HUES64 (cell line): ENCODE measurements around the gene GRAMD1A. TPM values are rescaled to one million over a fixed set of nuclear protein-coding genes. Genes with fewer than 3 reads are reported as not detected.
A peak's percentile ranks its signal among the peaks of the same experiment; 100 is the strongest.

ENCODE experiments used
- H3K27ac ChIP-seq: 2 replicates; pipeline ENCODE4 v1.7.0; 2013; ENCODE audit warnings: low read depth, low read length, inconsistent platforms
- H3K27me3 ChIP-seq: 2 replicates; pipeline ENCODE4 v1.6.1; 2013; ENCODE audit warnings: mild to moderate bottlenecking, low read length; ENCODE audit not compliant: insufficient read depth
- H3K36me3 ChIP-seq: 2 replicates; pipeline ENCODE4 v1.6.1; 2013; ENCODE audit warnings: mild to moderate bottlenecking, low read length; ENCODE audit not compliant: insufficient read depth
- H3K4me1 ChIP-seq: 2 replicates; pipeline ENCODE4 v1.6.1; 2013; ENCODE audit warnings: mild to moderate bottlenecking, low read length, moderate library complexity; ENCODE audit not compliant: insufficient read depth
- H3K4me3 ChIP-seq: 2 replicates; pipeline ENCODE4 v1.5.1; 2013; ENCODE audit warnings: mild to moderate bottlenecking, low read length, moderate library complexity
- H3K9ac ChIP-seq: 2 replicates; pipeline ENCODE4 v1.6.1; 2013; ENCODE audit warnings: mild to moderate bottlenecking, low read depth, low read length
- H3K9me3 ChIP-seq: 2 replicates; pipeline ENCODE4 v1.6.1; 2013; ENCODE audit warnings: low read depth, low read length; ENCODE audit not compliant: insufficient read depth
- WGBS: fragments of 150-250, 120-280 bp; methylation state at CpG from one replicate; pipeline ENCODE4 v1.1.7; 2013; ENCODE audit warnings: missing lambda C conversion rate; 5-methylcytosine and 5-hydroxymethylcytosine counted together
- polyA plus RNA-seq, 2 experiments: library from polyadenylated mRNA; stranded (reverse); fragments of 50-300 nt; gene quantifications; one replicate each; pipeline ENCODE4 v1.2.3, GENCODE V29; 2013

The GRAMD1A gene
- polyA plus RNA-seq (2013, experiment 1 of 2): 86.1 TPM
- 110 TPM for polyA plus RNA-seq (2013, experiment 2 of 2)

GRCh38 chr19:34999498-35000337 lies at the start of gene GRAMD1A:
GRAMD1A (plus strand) TSS chr19:35000323; CDS start chr19:35000479, 156 bp downstream.
- Histone ChIP-seq H3K4me1 (peaks cover 42% of the 10 kb centered on the region), H3K9ac (peak within 1 kb of the TSS; percentile 85), H3K36me3 (peaks cover 19% of the 10 kb centered on the region), H3K27me3 (no peaks in the 10 kb centered on the region), H3K4me3 (peak within 1 kb of the TSS; percentile 84), H3K9me3 (no peaks in the 10 kb centered on the region), H3K27ac (peak within 1 kb of the TSS; percentile 97)
- 1% methylated on average over 41 of the region's 45 CpGs for WGBS

- Histone ChIP-seq H3K36me3 (peaks cover 25% of the 10 kb centered on the region), H3K27ac (no peak overlapping the region), H3K4me1 (no peaks in the 10 kb centered on the region), H3K9me3 (peaks cover 47% of the 10 kb centered on the region), H3K4me3 (no peak overlapping the region), H3K27me3 (no peaks in the 10 kb centered on the region), H3K9ac (no peak overlapping the region)
These were observed 47.0 kb upstream of the GRAMD1A start for GRCh38 chr19:34953092-34953491.

GRCh38 chr19:34957830-34958751 lies 42.0 kb upstream of the GRAMD1A start:
- Histone ChIP-seq H3K9ac (no peak overlapping the region), H3K27me3 (peaks cover 4% of the 10 kb centered on the region), H3K4me3 (peak overlapping the region; percentile 23; the same call in 1 of the 2 replicates), H3K27ac (no peak overlapping the region), H3K36me3 (peaks cover 48% of the 10 kb centered on the region), H3K4me1 (no peaks in the 10 kb centered on the region), H3K9me3 (peaks cover 58% of the 10 kb centered on the region)
- 94% methylated on average over 22 of the region's 22 CpGs for WGBS

- peaks cover 48% of the 10 kb centered on the region for H3K9me3 ChIP-seq
- H3K27me3 ChIP-seq: peaks cover 9% of the 10 kb centered on the region
- WGBS: 89% methylated on average over 7 of the region's 7 CpGs
- H3K27ac ChIP-seq: no peak overlapping the region
- H3K4me1 ChIP-seq: no peaks in the 10 kb centered on the region
- no peak overlapping the region for H3K4me3 ChIP-seq
- H3K36me3 ChIP-seq: peaks cover 48% of the 10 kb centered on the region
- no peak overlapping the region for H3K9ac ChIP-seq
These were observed 41.1 kb upstream of the GRAMD1A start for GRCh38 chr19:34959021-34959420.

- H3K4me1 ChIP-seq: no peaks in the 10 kb centered on the region
- 97% methylated on average over 8 of the region's 8 CpGs for WGBS
- H3K4me3 ChIP-seq: no peak overlapping the region
- no peak overlapping the region for H3K9ac ChIP-seq
- peaks cover 12% of the 10 kb centered on the region for H3K27me3 ChIP-seq
- H3K36me3 ChIP-seq: peaks cover 48% of the 10 kb centered on the region
- H3K27ac ChIP-seq: no peak overlapping the region
- H3K9me3 ChIP-seq: peaks cover 44% of the 10 kb centered on the region
These were observed 39.9 kb upstream of the GRAMD1A start for GRCh38 chr19:34960103-34960805.

GRCh38 chr19:34960940-34961679 lies 39.0 kb upstream of the GRAMD1A start:
- 95% methylated on average over 12 of the region's 12 CpGs for WGBS
- no peaks in the 10 kb centered on the region for H3K4me1 ChIP-seq
- H3K9ac ChIP-seq: no peak overlapping the region
- no peak overlapping the region for H3K4me3 ChIP-seq
- H3K27ac ChIP-seq: no peak overlapping the region
- peaks cover 12% of the 10 kb centered on the region for H3K27me3 ChIP-seq
- peaks cover 42% of the 10 kb centered on the region for H3K36me3 ChIP-seq
- peaks cover 41% of the 10 kb centered on the region for H3K9me3 ChIP-seq

GRCh38 chr19:34961775-34962686 lies 38.1 kb upstream of the GRAMD1A start:
- peaks cover 34% of the 10 kb centered on the region for H3K9me3 ChIP-seq
- 96% methylated on average over 5 of the region's 5 CpGs for WGBS
- no peak overlapping the region for H3K9ac ChIP-seq
- 0 out of 2 replicates have a peak overlapping the region, but pooled peaks have one; percentile 69 for H3K4me3 ChIP-seq
- H3K36me3 ChIP-seq: peaks cover 33% of the 10 kb centered on the region
- no peak overlapping the region for H3K27ac ChIP-seq
- H3K4me1 ChIP-seq: no peaks in the 10 kb centered on the region
- H3K27me3 ChIP-seq: peaks cover 12% of the 10 kb centered on the region

- WGBS: 45% methylated on average over 14 of the region's 14 CpGs
- H3K4me1 ChIP-seq: no peaks in the 10 kb centered on the region
- H3K9me3 ChIP-seq: peaks cover 33% of the 10 kb centered on the region
- peak overlapping the region; percentile 69 for H3K4me3 ChIP-seq
- peaks cover 24% of the 10 kb centered on the region for H3K36me3 ChIP-seq
- peak overlapping the region; percentile 59 for H3K9ac ChIP-seq
- no peak overlapping the region for H3K27ac ChIP-seq
- peaks cover 12% of the 10 kb centered on the region for H3K27me3 ChIP-seq
These were observed 37.2 kb upstream of the GRAMD1A start for GRCh38 chr19:34962687-34963572.
